ENCODE results near the gene FTSJ1.
"Not testable (repeated sequence)": the region's sequence is repeated elsewhere in the genome, so short reads cannot be mapped to it uniquely, and the experiment has no call there.

Gene FTSJ1

DNA sequence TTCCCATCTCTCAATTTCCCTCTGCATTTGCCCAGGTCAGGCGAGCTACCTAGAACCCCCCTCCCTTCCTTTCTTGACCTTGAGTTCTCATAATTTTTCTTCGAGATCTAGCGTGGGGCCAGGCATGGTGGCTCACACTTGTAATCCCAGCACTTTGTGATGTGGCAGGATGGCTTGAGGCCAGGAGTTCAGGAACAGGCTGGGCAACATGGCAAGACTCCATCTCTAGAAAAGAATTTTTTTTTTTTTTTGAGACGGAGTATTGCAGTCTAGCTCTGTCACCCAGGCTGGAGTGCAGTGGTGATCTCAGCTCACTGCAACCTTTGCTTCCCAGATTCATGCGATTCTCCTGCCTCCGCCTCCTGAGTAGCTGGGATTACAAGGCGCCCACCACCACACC, 28.3 kb downstream of the FTSJ1 start:
- DNase-seq, result no peak

DNA sequence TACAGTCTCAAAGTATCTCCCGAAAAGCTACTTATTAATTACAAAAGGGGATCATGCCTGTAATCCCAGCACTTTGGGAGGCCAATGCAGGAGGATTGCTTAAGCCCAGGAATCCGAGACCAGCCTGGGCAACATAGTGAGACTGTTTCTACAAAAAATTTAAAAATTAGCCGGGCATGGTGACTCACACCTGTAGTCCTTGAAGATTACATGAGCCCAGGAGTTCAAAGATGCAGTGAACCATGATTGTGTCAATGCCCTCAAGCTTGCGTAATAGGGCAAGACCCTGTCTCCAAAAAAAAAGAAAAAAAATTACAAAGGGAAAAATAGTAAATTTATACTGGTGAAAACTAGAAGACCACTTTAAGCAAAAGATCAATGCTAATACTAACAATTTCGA, 29.5 kb downstream of the FTSJ1 start:
- no peak for DNase-seq

DNA sequence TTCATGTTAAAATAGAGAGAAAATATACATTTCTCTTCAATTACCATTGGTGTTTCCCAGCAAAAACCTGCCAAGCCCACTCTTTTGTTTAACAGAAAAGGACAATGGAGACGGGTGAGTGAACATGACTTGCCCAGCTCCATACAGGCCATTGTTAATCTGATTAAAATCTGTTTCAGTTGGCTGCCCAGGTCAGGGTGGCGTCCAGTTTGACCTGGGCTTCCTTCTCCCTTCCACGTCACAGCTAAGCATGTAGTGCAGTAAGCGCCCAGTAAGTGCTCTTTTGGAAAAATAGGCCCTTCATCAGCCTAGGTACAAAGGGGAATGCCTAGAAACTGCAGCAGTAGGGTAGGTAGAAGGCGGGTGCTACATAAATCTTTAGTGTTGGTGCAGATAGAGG, 31.2 kb downstream of the FTSJ1 start:
- DNase-seq, result no peak

DNA sequence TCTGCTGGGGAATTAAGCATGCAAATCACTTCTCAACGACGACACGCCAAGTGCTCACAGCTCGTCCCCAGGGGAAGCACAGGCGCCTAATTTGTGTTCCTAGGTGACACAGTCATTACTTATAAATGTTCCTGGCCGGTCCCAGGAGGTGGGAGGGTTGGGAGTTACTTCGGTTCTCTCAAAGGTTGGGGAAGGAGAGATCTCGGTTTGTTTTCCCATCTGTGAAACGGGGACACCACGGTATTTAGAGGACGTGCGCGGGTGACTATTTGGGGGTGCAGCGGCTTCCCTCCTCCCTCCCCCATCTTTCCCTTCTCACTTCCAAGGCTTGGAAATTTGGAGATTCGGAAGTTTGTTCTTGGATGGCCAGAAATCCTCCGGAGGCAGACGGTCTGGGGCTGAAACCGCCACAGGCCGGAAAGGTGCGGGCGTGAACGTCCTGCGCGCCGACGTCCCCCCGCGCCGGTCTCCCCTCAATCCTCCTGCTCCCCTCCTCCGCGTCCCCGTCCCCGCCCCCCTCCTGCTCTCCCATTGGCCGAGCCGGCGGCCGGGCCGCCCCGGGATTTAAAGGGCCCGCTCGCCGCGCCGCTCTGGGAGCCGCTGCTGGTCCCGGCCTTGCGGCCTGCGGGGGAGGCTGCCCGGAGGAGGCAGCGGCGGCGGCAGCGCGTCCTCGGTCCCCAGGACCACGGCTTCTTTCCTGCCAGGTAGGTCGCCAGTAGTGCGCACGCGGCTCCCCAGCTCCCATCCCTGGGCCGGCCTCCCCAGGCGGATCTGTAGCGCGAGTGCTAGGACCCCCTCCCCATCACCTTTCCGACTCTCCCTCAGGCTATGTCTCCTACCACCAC, 32.6 kb downstream of the FTSJ1 start, which contains the start of gene PORCN:
PORCN (plus strand) TSS at position 593 of the 845 bp plus-strand sequence. CDS start 829 bp downstream, outside the sequence.
- peak; percentile 88 for DNase-seq

DNA sequence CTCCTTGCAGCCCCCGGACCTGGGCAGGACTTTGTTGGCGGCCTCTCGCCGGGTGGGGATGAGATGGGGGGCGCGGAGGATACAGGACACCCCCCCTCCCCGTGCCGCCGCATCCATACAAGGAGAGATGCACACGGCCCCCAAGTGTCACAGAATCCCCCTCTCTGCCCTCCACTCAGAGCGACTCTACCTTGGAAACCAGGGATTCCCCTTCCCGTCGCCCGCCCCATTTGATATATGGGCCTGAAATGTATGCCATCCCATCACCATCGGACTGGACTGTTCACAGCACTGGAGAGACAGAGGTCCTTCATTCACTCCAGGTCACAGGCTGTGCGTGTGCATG, 33.2 kb downstream of the FTSJ1 start:
- peak; percentile 7 for DNase-seq

DNA sequence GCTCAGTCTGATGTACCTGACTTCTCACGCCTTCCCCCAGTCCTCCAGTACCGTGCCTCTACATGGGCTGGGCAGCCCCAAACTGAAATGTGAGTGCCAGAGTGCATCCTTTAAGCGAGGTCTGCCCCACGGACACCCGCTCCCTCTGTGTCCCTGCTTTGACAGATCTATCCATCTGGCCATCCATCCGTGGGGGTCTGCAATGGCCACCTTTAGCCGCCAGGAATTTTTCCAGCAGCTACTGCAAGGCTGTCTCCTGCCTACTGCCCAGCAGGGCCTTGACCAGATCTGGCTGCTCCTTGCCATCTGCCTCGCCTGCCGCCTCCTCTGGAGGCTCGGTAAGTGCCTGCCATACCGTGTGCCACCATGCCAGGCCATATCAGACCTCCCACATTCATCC, 33.6 kb downstream of the FTSJ1 start:
- no peak for DNase-seq

DNA sequence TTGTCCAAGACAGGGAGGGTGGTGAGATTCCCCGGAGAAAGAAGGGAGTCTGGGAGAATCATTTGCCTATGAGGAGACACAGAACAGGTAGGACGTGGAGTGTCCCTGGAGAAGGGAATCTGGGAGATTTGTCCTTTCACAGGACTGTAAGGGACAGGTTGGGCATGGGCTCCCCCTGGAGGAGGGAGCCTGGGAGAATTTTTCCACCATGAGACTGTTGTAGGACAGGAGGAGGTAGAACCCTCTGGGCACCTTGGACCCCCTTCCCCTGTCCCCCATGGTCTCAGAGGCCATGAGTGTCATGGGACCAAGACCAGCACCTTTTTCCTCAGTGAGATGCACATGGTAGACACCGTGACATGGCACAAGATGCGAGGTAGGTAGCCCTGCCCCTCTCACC, 35.6 kb downstream of the FTSJ1 start:
- no peak for DNase-seq

DNA sequence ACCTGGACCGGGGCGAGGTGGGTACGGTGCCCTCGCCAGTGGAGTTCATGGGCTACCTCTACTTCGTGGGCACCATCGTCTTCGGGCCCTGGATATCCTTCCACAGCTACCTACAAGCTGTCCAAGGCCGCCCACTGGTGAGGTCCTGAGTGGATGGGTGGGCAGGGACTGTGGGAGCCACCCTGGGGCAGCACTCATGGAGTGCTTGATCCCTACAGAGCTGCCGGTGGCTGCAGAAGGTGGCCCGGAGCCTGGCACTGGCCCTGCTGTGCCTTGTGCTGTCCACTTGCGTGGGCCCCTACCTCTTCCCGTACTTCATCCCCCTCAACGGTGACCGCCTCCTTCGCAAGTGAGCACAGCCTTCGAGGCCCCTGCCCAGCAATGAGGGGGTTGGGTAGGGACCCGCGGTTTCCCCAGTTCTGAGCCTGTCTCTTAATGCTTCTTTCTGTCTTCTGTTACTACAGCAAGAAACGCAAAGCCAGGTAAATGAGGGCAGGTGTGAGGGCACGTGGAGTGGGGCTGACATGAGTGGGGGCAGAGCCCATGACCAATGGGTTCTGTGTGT, 36.5 kb downstream of the FTSJ1 start:
- DNase-seq, result no peak

DNA sequence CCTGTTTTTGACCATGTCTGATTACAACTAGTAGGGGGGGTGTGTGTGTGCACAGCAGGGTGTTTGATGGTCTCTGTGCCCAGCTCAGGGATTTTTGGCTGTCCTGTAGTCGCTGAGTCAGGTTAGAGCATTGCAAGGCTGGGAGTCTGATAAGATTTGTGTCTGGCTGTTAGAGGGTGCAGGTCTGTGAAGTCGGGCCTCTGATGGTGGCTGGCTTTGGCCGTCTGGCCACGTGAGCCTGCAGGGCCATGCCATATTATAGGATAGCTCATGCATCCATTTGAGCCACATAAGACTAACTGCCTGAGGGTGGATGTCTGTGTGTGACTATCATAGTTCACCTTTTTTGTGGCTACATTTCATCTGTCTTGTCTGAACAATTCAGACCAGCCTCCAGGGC, 37.7 kb downstream of the FTSJ1 start:
- no peak for DNase-seq

DNA sequence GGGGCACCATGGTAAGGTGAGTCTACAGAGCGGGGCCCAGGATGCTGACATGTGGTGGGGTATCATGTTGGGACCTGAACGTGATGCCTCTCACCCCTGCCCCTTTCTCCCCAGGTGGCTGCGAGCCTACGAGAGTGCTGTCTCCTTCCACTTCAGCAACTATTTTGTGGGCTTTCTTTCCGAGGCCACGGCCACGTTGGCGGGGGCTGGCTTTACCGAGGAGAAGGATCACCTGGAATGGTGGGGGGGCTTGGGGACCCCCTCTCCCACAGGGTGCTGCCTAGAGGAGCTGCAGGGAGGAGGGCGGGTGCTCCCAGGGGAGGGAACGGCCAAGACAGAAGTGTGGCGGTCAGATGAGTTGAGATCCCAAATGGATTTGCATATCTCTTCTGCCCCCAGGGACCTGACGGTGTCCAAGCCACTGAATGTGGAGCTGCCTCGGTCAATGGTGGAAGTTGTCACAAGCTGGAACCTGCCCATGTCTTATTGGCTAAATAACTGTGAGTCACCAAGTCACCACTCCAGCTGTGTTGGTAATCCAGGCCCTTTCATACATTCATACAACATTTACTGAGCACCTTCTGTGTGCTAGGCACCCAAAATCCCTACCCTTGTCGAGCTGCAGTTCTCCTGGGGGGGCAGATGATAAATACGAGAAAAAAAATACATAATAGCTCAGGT, 38.3 kb downstream of the FTSJ1 start:
- no peak for DNase-seq

DNA sequence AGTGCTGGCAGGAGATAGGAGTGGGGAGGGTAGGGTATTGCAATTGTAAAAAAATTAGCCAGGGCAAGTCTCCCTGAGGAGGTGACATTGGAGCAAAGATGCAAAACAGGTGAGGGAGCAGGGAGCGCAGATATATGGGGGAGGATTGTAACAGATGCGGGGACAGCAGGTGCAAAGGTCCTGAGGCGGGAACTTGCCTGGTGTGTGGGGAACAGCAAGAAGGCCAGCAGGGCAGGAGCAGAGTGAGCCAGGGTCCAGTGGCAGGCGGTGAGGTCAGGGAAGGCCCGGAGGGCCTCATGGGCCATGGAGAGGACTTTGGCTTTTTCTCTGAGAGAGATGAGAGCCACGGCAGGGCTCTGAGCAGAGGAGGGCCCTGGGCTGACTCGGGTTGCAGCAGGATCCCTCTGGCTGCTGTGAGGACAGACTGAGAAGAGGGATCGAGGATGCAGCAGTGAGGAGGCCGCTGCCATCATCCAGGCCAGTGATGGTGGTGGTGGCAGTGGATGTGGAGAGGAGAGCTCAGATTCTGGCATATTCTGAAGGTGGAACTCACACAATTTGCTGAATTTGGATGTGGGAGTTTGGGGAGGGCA, 39.0 kb downstream of the FTSJ1 start:
- DNase-seq, result no peak

DNA sequence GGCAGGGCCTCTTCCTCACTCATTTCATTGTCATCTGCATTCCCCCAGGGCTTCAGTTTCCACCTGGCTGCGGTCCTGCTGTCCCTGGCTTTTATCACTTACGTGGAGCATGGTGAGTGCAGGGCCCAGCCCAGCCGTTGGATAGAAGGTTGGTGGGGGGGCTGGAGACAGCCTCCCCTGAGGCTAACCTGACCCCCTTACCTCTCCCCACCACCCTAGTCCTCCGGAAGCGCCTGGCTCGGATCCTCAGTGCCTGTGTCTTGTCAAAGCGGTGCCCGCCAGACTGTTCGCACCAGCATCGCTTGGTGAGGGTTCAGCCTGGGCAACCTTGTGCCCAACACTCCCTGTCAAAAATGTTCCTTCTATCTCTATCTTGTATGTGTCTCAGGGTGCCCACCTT, 39.8 kb downstream of the FTSJ1 start:
- no peak for DNase-seq

DNA sequence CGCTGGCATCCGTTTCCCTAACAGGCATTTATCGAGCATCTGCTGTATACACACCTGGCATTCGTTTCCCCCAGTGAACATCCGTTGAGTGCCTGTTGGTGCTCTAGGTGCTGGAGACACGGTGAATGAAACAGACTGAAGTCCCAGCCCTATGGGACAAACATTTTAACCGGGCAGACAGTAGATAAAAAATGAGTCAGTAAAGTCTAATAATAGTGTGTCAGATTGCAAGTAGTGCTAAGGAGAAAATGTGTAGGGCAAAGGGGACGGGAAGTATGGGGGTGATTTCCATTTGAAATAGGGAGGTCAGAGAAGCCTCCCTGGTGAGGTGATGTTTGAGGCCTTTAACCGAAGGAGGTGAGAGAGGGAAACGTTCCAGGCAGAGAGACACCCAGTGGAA, 40.3 kb downstream of the FTSJ1 start:
- DNase-seq, result no peak

DNA sequence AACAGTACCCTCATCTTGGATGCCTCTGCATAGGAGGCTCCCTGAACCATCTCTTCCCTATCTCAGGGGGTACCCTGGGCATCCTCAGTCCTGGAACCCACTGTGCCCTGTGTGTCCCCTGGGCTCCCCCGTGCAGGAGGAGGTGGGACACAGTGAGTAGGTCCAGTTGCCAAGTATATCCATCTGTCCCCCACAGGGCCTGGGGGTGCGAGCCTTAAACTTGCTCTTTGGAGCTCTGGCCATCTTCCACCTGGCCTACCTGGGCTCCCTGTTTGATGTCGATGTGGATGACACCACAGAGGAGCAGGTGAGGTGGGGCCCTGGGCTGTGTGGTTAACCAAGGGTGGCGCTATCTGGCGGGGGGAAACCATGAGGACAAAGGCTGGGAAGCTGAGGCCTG, 41.0 kb downstream of the FTSJ1 start:
- no peak for DNase-seq

DNA sequence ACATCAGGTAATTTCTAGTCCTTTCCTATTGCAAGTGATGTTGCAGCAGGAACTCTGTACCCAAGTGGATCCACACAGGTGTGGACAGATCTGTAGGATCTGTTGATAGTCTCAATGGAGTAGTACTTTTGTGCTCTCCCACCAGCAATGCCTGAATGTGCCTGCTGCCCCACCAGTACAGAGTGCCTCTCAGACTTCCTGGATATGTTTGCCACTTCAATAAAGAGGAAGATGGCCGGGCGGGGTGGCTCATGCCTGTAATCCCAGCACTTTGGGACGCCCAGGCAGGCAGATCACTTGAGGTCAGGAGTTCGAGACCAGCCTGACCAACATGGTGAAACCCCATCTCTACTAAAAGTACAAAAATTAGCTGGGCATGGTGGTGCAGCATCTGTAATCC, 43.5 kb downstream of the FTSJ1 start:
- DNase-seq, result not testable (repeated sequence)

DNA sequence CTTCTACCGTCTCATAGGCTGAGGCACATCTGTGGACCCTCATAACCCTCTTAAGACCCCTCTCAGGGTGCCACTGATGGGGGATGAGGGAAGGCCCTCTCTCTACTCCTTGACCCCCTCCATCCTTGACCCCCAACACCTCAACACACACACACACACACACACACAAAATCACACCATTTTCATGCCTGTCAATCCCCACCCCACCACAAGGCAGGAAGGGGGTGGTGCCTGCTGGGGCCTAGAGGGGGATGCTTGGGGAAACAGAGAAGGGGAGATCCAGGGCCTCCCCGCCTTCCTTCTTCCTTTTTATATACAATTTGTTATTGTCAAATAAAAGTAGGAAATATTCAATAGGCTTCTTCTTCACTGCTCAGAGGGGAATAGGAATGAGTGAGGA, 44.5 kb downstream of the FTSJ1 start:
- no peak for DNase-seq

DNA sequence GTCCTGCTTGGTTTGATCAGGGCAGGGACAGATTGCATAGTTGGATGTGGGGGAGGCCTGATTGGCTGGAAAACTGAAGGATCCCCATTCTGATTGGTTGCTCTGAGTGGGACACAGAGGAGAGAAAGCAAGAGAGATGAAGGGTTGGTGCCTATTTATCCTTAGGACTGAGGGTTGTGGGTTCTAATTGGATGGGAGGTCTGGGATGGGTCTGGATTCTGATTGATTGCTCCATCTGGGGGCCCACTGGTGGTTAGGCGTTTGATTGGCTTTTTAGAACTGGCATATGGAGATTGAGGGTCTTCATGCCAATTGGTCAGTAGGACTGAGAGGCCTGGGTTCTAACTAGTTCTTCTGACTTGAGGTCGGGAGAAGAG, 45.0 kb downstream of the FTSJ1 start:
- no peak for DNase-seq

DNA sequence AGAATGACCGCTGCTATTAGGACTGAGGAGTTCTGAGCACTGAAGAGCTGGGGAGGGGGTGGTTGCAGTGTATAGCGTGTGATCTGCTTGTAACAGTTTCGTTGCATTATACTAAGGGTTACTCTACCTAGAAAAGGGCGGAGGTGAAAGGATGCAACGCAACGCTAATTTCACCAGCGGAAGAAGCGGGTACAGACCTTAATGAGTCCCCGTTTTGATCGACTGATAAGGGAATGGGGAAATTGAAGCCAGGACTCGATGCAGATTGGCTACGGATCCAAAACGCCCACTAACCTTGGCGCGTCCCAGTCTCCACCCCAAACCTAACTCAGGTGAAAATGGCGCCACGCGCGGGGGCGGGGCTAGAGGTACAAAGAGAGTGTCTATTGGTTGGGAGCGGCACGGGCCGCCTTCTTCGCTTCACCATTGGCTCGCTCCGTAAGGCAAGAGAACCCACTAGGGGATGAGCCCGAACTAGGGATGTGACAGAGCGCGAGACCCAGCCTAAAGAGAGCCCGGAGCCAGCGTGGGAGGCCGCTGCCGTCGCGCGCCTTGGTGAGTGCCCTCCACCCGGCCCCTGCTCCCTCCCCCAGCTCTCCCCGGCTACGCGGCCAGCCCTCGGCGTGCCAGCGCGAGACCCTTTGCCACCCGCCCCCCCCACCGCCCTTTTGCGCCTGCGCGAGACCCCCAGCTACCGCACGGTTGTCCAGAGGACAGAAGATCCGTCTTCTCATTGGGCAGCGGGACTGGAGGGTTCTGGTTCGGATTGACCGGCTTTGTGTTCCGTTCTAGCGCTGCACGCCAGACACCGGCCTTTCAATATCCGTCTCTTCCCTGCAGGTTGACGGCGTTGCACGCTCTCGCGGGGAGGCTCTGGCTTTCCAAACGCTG, 45.6 kb downstream of the FTSJ1 start, which contains the start of gene EBP:
EBP (plus strand) TSS at position 456 of the 891 bp plus-strand sequence. CDS start 1,964 bp downstream, outside the sequence.
- peak; percentile 96 for DNase-seq

DNA sequence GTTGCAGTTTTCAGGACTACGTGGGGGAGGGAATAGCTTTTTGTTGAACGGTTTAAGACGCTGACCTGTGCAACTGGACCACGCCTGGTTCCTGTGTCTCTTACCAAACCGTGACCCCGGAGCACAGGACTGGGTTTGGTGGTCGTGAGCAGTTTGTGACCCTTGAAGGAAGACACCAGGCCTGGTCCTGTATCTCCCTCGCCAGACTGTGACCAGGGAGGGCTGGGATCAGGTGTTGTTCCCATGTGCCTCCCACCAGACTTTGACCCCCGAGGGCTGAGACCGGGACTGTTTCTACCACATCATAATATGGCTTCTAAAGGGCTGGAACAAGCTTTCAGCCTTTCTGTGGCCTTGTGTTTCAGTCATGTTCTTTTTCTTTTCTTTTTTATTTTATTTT, 46.3 kb downstream of the FTSJ1 start:
- DNase-seq, result no peak

DNA sequence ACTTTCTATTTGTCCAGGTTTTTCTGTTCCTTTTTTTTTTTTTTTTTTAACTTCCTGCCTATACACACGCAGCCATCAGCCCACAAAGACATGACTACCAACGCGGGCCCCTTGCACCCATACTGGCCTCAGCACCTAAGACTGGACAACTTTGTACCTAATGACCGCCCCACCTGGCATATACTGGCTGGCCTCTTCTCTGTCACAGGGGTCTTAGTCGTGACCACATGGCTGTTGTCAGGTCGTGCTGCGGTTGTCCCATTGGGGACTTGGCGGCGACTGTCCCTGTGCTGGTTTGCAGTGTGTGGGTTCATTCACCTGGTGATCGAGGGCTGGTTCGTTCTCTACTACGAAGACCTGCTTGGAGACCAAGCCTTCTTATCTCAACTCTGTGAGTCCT, 47.7 kb downstream of the FTSJ1 start:
- DNase-seq, result no peak

DNA sequence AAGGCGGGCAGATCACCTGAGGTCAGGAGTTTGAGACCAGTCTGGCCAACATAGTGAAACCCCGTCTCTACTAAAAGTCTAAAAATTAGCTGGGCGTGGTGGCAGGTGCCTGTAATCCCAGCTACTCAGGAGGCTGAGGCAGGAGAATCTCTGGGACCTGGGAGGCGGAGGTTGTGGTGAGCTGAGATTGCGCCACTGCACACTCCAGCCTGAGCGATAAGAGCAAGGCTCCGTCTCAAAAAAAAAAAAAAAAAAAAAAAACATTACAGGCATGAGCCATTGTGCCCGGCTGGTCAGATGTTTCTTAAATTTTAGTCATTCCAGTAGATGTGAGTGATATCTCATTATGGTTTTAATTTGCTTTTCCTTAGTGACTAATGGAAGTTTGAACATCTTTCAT, 49.9 kb downstream of the FTSJ1 start:
- DNase-seq, result not testable (repeated sequence)

DNA sequence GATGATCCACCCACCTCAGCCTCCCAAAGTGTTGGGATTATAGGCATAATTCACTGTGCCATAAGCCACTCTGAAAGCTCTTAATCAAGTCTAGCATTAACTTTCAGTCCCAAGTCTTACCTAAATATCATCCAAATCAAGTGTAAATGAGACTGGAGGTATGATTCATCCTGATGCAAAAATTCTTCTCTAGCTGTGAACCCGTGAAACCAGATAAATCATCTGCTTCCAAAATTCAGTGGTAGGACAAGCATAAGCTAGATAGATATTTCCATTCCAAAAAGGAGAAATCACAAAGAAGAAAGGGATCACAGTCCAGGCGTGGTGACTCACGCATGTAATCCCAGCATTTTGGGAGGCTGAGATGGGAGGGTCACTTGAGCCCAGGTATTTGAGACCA, 54.7 kb downstream of the FTSJ1 start:
- DNase-seq, result no peak
